HEK293 (cell line): ENCODE data around the gene NGRN.
A peak's percentile ranks its signal among the peaks of the same experiment; 100 is the strongest.

Experiments
- GLIS2 ChIP-seq: fragments of 450-650 bp; formaldehyde crosslinking; IDR thresholded peaks from 2 replicates; pipeline ENCODE4 v1.5.1; 2016; ENCODE audit warnings: missing biosample characterization, missing genetic modification characterization
- MYNN ChIP-seq: fragments of 450-650 bp; formaldehyde crosslinking; IDR thresholded peaks from 2 replicates; pipeline ENCODE4 v1.5.1; 2016; ENCODE audit warnings: missing biosample characterization, missing genetic modification characterization, borderline replicate concordance
- SALL2 ChIP-seq: fragments of 450-650 bp; formaldehyde crosslinking; IDR thresholded peaks from 2 replicates; pipeline ENCODE4 v1.5.0; 2017; ENCODE audit warnings: missing biosample characterization, mild to moderate bottlenecking, missing genetic modification characterization, borderline replicate concordance
- TCF7L2 ChIP-seq: IDR thresholded peaks from 2 replicates; pipeline ENCODE4 v1.6.1; 2011; ENCODE audit warnings: low read depth, mild to moderate bottlenecking, inconsistent platforms, low read length, moderate library complexity, borderline replicate concordance
- ZNF132 ChIP-seq: fragments of 450-650 bp; formaldehyde crosslinking; IDR thresholded peaks from 2 replicates; pipeline ENCODE4 v1.5.1; 2017; ENCODE audit warnings: missing biosample characterization, missing genetic modification characterization, borderline replicate concordance
- ZNF174 ChIP-seq: fragments of 450-650 bp; formaldehyde crosslinking; IDR thresholded peaks from 2 replicates; pipeline ENCODE4 v1.5.0; 2017; ENCODE audit warnings: missing biosample characterization, mild to moderate bottlenecking, missing genetic modification characterization
- ZNF211 ChIP-seq: fragments of 450-650 bp; formaldehyde crosslinking; IDR thresholded peaks from 2 replicates; pipeline ENCODE4 v1.5.1; 2016; ENCODE audit warnings: low read depth, missing biosample characterization, missing genetic modification characterization
- ZNF473 ChIP-seq: fragments of 450-650 bp; formaldehyde crosslinking; IDR thresholded peaks from 2 replicates; pipeline ENCODE4 v1.5.1; 2017; ENCODE audit warnings: missing biosample characterization, missing genetic modification characterization
- ZNF48 ChIP-seq: fragments of 450-650 bp; formaldehyde crosslinking; IDR thresholded peaks from 2 replicates; pipeline ENCODE4 v1.5.1; 2016; ENCODE audit warnings: missing biosample characterization, missing genetic modification characterization
- ZNF585B ChIP-seq: fragments of 450-650 bp; formaldehyde crosslinking; IDR thresholded peaks from 2 replicates; pipeline ENCODE4 v1.5.1; 2016; ENCODE audit warnings: missing biosample characterization, missing genetic modification characterization
- ZNF600 ChIP-seq: fragments of 450-650 bp; formaldehyde crosslinking; IDR thresholded peaks from 2 replicates; pipeline ENCODE4 v1.5.1; 2016; ENCODE audit warnings: missing biosample characterization, missing genetic modification characterization
- ZNF623 ChIP-seq: fragments of 450-650 bp; formaldehyde crosslinking; IDR thresholded peaks from 2 replicates; pipeline ENCODE4 v1.5.1; 2016; ENCODE audit warnings: missing biosample characterization, missing genetic modification characterization
- ZNF658 ChIP-seq: fragments of 450-650 bp; formaldehyde crosslinking; IDR thresholded peaks from 2 replicates; pipeline ENCODE4; 2016; ENCODE audit warnings: missing biosample characterization, missing genetic modification characterization
- ZNF791 ChIP-seq: fragments of 450-650 bp; formaldehyde crosslinking; IDR thresholded peaks from 2 replicates; pipeline ENCODE4 v1.5.1; 2016; ENCODE audit warnings: missing biosample characterization, missing genetic modification characterization
- TF ChIP-seq, protein P1 (sequence below): fragments of 450-650 bp; formaldehyde crosslinking; IDR thresholded peaks from 2 replicates; pipeline ENCODE4 v1.5.1; 2016; ENCODE audit warnings: missing biosample characterization, missing genetic modification characterization
- TF ChIP-seq, protein P2 (sequence below): fragments of 450-650 bp; formaldehyde crosslinking; IDR thresholded peaks from 2 replicates; pipeline ENCODE4 v1.5.1; 2016; ENCODE audit warnings: missing biosample characterization, missing genetic modification characterization
- TF ChIP-seq, protein P3 (sequence below): fragments of 450-650 bp; formaldehyde crosslinking; IDR thresholded peaks from 2 replicates; pipeline ENCODE4 v1.5.1; 2016; ENCODE audit warnings: missing biosample characterization, missing genetic modification characterization
- TF ChIP-seq, protein P4 (sequence below): fragments of 450-650 bp; formaldehyde crosslinking; conservative IDR thresholded peaks from 2 replicates; pipeline ENCODE4 v1.5.1; 2016; ENCODE audit warnings: low read depth, missing biosample characterization, missing genetic modification characterization
- TF ChIP-seq, protein P5 (sequence below): fragments of 450-650 bp; formaldehyde crosslinking; IDR thresholded peaks from 2 replicates; pipeline ENCODE4 v1.5.1; 2016; ENCODE audit warnings: missing biosample characterization, missing genetic modification characterization

NGRN gene

DNA sequence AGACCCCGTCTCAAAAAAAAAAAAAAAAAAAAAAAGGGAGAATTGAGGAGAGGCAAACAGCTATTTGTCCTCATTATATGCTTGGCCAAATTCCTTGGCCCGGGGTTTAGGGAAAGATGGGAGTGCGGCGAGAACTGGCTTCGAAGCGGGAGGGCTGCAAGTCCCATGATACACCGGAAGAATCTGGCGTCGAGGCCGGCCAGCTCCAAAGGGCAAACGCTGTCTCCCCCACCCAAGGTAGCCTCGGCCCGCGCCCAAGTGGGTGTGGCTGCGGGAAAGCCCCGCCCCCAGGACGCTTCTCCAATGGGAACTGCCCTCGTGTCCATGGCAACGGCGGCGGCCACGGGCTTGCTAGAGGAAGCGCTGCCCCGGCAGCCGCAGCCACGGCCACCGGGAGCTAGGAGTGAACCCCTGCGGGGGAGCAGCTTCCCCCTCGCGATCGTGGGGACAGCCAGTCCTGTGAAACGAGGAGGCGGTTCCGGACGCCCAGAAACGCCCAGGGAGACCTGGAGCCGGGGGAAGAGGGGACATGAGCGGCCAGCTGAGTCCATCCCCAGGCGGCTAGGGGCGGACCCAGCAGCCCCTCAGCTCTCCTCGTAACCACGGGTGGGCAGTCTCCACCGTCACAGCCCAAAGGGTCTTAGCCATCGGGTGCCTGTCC lies 16.1 kb upstream of the NGRN start, which contains the start of gene TTLL13 (continued):
- no peak for TF ChIP-seq ZNF585B (tag by site-specific recombination)
- TF ChIP-seq, protein P1, sequence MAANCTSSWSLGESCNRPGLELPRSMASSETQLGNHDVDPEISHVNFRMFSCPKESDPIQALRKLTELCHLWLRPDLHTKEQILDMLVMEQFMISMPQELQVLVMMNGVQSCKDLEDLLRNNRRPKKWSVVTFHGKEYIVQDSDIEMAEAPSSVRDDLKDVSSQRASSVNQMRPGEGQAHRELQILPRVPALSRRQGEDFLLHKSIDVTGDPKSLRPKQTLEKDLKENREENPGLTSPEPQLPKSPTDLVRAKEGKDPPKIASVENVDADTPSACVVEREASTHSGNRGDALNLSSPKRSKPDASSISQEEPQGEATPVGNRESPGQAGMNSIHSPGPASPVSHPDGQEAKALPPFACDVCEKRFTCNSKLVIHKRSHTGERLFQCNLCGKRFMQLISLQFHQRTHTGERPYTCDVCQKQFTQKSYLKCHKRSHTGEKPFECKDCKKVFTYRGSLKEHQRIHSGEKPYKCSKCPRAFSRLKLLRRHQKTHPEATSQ (tag by site-specific recombination): no peak
- TF ChIP-seq ZNF174 (tag by site-specific recombination): no peak
- TF ChIP-seq, protein P2, sequence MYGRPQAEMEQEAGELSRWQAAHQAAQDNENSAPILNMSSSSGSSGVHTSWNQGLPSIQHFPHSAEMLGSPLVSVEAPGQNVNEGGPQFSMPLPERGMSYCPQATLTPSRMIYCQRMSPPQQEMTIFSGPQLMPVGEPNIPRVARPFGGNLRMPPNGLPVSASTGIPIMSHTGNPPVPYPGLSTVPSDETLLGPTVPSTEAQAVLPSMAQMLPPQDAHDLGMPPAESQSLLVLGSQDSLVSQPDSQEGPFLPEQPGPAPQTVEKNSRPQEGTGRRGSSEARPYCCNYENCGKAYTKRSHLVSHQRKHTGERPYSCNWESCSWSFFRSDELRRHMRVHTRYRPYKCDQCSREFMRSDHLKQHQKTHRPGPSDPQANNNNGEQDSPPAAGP (tag by site-specific recombination): no peak
- TF ChIP-seq ZNF658 (tag by site-specific recombination): no peak
- TF ChIP-seq ZNF623: no peak
- no peak for TF ChIP-seq ZNF791
- TF ChIP-seq ZNF473 (tag by site-specific recombination): no peak
- no peak for TF ChIP-seq ZNF211 (tag by site-specific recombination)
- TF ChIP-seq, protein P3, sequence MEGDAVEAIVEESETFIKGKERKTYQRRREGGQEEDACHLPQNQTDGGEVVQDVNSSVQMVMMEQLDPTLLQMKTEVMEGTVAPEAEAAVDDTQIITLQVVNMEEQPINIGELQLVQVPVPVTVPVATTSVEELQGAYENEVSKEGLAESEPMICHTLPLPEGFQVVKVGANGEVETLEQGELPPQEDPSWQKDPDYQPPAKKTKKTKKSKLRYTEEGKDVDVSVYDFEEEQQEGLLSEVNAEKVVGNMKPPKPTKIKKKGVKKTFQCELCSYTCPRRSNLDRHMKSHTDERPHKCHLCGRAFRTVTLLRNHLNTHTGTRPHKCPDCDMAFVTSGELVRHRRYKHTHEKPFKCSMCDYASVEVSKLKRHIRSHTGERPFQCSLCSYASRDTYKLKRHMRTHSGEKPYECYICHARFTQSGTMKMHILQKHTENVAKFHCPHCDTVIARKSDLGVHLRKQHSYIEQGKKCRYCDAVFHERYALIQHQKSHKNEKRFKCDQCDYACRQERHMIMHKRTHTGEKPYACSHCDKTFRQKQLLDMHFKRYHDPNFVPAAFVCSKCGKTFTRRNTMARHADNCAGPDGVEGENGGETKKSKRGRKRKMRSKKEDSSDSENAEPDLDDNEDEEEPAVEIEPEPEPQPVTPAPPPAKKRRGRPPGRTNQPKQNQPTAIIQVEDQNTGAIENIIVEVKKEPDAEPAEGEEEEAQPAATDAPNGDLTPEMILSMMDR (tag by site-specific recombination): peak; percentile 60
- TF ChIP-seq ZNF48: no peak
- TF ChIP-seq ZNF132 (tag by site-specific recombination): no peak
- TF ChIP-seq, protein P4, sequence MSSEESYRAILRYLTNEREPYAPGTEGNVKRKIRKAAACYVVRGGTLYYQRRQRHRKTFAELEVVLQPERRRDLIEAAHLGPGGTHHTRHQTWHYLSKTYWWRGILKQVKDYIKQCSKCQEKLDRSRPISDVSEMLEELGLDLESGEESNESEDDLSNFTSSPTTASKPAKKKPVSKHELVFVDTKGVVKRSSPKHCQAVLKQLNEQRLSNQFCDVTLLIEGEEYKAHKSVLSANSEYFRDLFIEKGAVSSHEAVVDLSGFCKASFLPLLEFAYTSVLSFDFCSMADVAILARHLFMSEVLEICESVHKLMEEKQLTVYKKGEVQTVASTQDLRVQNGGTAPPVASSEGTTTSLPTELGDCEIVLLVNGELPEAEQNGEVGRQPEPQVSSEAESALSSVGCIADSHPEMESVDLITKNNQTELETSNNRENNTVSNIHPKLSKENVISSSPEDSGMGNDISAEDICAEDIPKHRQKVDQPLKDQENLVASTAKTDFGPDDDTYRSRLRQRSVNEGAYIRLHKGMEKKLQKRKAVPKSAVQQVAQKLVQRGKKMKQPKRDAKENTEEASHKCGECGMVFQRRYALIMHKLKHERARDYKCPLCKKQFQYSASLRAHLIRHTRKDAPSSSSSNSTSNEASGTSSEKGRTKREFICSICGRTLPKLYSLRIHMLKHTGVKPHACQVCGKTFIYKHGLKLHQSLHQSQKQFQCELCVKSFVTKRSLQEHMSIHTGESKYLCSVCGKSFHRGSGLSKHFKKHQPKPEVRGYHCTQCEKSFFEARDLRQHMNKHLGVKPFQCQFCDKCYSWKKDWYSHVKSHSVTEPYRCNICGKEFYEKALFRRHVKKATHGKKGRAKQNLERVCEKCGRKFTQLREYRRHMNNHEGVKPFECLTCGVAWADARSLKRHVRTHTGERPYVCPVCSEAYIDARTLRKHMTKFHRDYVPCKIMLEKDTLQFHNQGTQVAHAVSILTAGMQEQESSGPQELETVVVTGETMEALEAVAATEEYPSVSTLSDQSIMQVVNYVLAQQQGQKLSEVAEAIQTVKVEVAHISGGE (tag by site-specific recombination): no peak
- TF ChIP-seq MYNN (tag by site-specific recombination): no peak
- TF ChIP-seq ZNF600 (tag by site-specific recombination): no peak; the same call in 1 of the 2 replicates
- no peak for TF ChIP-seq SALL2 (tag by site-specific recombination)
- TF ChIP-seq GLIS2: peak; percentile 95
- TF ChIP-seq, protein P5, sequence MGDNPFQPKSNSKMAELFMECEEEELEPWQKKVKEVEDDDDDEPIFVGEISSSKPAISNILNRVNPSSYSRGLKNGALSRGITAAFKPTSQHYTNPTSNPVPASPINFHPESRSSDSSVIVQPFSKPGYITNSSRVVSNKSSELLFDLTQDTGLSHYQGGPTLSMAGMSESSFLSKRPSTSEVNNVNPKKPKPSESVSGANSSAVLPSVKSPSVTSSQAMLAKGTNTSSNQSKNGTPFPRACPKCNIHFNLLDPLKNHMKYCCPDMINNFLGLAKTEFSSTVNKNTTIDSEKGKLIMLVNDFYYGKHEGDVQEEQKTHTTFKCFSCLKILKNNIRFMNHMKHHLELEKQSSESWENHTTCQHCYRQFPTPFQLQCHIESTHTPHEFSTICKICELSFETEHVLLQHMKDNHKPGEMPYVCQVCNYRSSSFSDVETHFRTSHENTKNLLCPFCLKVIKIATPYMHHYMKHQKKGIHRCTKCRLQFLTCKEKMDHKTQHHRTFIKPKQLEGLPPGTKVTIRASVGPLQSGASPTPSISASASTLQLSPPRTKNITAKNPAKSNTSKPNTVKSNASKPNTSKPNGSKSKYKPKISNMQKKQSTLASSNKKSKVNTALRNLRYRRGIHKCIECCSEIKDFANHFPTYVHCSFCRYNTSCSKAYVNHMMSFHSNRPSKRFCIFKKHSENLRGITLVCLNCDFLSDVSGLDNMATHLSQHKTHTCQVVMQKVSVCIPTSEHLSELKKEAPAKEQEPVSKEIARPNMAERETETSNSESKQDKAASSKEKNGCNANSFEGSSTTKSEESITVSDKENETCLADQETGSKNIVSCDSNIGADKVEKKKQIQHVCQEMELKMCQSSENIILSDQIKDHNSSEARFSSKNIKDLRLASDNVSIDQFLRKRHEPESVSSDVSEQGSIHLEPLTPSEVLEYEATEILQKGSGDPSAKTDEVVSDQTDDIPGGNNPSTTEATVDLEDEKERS: no peak
- no peak for TF ChIP-seq TCF7L2
